Stimulated activated CD8-positive, alpha-beta memory T cell treated with anti-CD3 and anti-CD28 coated beads, Interleukin-4, amount 100 ng/mL, for 1 hour (primary cell): Measurements from ENCODE around the gene M1AP.
"Not testable (repeated sequence)": the region's sequence is repeated elsewhere in the genome, so short reads cannot be mapped to it uniquely, and the experiment has no call there.

Experiments
- DNase-seq, 2 donors: peaks; one replicate each; pipeline ENCODE4 v3.0.0-alpha.2; 2020; ENCODE audit warnings: low read depth in 2 of 2, low spot score in 1 of 2

Gene M1AP

DNA sequence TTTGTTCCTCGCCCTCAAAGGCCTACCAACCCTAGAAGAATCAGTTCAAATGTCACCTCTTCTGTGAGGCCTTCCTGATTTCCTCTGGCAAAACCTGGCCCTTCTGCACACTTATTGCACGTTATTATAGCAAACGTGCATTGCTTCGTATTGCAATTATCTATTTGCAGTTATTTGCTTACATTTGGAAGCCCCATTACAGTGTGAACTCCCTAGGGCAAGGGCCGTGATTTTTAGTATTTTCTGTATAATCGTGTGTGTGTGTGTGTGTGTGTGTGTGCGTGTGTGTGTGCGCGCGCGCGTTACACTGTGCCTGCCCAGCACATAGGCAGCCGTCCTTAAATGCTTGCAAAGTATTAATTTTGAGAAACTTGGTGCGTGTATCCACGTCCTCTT, 5.5 kb upstream of the M1AP start:
- no peak for DNase-seq

- DNase-seq = no peak
Measured at GRCh38 chr2:74646834-74647482, 1.2 kb downstream of the M1AP start.

DNA sequence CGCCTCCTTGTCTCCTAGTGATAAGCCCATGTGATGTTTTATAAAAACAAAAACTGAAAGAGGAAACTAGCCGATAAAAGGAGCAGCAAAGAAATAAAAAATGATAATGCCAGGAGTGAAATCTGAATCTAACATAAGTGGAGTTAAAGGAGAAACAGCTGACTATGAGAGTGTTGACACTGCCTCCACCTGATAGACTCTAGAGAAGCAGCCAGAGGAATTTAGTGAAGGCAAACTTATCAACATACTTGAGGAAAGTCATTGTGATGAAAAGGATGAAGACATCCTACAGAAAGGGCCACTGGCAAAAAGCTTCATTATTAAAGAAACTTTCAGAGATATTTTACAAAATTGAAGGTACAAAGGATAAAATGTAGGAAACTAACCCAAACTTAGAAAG, 1.9 kb downstream of the M1AP start:
- DNase-seq = no peak

GRCh38 chr2:74645344-74645743, 2.8 kb downstream of the M1AP start:
- DNase-seq = no peak

DNA sequence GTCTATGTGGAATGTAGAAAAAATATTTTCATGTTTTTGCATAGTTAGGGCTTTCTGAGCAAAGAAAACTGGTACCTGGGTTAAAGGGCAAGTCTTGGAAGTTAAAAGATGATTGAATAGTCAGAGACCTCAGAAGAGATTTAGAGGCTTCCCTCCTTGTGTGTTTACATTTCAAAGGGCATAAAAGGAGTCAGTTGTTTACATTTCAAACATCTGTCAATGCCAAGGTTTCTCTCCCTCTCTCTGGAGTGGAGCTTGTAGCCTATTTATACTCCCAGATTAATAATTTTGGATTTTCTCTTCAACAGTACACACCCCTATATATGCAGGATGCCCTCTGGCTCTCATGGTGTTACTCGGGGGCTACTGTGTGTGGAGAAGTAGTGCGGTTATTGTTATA, 8.6 kb downstream of the M1AP start:
- DNase-seq = no peak

GRCh38 chr2:74632939-74633312, 15.2 kb downstream of the M1AP start:
- DNase-seq = no peak

DNA sequence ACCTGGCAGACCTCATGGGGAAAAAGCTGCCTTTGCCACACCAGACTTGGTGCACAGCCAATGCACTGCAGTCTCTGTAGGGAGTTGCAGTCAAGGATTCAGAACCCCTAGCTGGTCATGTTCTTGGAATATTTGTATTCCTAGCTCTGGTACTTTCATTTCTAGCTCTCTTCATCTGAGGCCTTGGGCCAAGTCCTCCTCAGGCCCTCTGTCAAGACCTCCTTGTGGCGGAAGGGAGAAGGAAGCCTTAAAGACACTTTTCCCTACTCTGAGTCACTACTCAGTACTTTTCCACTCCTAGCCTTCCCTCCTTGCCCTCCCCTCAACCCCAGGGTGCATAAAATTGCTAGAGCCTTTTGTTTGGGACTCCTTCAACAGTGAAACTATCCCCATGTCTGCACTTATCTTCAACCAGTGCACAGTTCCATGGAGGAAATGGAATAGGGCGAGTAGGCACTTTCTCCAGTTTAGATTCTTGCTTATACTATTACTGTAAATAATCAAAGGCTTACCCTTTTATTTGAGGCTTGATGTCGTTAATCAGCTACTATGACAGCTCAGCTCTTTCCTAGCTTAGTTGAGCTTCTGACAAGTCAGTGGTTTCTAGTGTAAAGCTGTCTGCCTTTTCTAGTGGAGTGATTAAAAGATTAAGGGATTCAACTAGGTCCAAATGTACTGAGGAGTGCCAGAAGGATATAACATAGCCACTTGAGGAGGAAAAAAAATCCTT, 15.8 kb downstream of the M1AP start:
- DNase-seq = no peak

DNA sequence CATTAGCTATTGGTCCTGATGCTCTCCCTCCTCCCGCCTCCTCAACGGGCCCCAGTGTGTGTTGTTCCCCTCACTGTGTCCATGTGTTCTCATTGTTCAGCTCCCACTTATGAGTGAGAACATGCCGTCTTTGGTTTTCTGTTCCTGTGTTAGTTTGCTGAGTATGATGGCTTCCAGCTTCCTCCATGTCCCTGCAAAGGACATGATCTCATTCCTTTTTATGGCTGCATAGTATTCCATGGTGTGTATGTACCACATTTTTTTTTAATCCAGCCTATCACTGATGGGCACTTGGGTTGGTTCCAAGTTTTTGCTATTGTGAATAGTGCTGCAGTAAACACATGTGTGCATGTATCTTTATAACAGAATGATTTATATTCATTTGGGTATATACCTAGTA, 17.7 kb downstream of the M1AP start:
- DNase-seq = not testable (repeated sequence)

GRCh38 chr2:74628538-74629105, 19.5 kb downstream of the M1AP start:
- DNase-seq = no peak

- DNase-seq = no peak
Measured at GRCh38 chr2:74625658-74626425, 22.3 kb downstream of the M1AP start.

DNA sequence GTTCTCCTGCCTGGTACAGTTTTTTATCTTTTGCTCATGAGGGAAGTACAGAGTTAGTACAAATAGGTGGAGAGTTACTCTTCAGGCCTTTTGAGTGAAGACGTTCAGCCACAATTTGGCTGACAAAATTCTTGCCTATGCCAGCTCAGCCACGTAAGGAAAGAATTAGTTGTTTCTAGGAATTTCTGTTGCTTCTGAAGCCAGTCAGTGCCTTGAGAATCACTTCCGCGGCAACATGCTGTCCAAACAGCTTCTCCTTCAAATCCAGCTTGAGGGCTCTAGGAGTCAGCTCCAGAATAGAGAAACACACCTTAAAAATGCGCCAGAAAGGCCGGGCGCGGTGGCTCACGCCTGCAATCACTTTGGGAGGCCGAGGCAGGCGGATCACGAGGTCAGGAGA, 27.5 kb downstream of the M1AP start:
- DNase-seq = no peak

- no peak for DNase-seq
Measured at GRCh38 chr2:74619651-74620297, 28.4 kb downstream of the M1AP start.

DNA sequence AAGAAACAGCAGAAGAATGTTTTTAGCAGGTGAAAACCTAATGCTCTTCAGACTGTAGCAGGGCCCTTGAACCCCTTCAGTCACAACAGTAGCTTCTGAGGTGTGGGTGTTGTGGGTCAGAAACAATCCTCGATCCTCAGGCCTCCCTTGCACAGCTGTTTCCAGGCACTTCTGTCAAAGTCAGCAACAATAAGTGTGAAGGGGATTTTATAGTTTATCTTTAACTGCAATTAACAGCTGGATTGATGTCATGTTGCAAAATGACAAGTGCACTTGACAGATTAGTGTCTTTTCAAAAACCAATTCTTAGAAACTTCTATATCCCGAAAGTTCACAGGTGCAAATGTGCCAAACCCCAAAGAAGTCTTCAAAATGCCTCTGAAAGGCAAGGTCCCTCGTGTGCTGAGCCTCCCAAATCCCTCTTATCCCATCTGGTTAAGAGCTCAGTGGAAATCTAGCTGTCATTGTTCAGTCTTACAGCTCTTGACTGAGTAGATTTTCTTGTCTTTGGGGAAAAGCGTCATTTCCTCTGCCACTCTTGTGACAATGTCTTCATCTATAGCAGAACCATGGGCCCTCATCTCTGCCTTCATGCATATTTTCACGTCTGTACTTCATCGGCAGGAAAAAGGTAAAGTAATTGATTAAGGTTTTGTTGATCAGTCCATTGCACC, 29.6 kb downstream of the M1AP start:
- no peak for DNase-seq

DNA sequence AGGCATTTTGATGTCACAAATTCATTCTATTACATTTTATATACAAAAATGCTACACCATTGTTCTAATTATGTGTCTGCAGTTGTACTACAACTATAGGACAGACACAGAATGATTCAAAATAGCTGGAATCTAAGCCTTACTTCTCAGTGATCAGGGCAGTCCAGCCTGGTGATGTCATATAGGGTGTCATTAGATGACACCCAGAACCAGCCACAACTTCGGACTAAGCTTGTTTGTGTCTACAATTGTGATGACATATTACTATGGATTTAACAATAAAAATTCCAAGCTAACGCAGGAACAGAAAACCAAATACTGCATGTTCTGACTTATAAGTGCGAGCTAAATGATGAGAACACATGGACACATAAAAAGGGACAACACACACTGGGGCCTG, 31.0 kb downstream of the M1AP start:
- no peak for DNase-seq

DNA sequence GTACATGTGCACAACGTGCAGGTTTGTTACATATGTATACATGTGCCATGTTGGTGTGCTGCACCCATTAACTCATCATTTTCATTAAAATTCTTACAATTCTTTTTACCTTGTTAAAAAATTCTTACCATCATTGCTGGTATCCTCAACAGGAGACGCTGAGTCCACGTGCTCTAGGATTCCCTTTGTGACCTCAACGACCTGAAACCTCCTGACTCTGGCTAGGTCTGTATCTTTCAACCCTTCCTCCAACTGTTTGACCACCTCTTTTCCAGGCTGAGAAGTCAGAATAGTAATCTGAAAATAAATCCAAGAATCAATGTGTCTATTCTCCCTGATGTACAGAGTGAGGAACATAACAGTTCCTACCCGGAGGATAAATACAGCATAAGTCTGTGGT, 41.2 kb downstream of the M1AP start:
- DNase-seq = no peak

DNA sequence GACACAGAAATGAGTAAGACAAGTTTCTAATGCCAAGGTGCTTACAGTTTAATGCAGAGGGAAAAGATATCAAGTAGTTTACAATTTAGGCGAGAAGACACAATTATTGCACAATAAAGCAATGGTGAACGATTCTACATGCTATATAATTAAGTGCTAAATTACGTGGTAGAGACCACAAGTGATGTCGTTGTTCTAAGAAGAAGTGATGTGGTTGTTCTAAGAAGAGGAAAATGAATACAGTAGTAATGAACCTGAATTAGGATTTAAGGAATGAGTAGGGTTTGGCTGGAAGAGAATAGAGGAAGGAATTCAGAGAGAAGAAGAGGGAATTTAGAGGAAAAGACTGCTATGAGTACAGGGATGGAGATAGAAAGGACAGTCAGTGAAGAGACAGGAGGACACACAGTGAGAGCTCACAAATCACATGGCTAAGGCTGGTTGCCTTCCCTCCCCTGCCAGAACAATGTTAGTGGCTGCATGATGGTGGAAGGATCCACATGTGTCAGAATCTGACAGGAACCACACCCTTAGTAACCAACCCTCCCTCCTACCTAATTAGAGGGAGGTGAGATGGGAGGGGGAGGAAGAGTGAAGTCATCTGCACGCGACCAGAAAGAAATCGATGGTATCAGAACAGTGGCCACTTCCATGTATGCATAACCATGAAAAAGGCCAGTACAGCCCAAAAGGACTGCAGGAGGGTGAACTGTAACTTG, 44.7 kb downstream of the M1AP start:
- no peak for DNase-seq

DNA sequence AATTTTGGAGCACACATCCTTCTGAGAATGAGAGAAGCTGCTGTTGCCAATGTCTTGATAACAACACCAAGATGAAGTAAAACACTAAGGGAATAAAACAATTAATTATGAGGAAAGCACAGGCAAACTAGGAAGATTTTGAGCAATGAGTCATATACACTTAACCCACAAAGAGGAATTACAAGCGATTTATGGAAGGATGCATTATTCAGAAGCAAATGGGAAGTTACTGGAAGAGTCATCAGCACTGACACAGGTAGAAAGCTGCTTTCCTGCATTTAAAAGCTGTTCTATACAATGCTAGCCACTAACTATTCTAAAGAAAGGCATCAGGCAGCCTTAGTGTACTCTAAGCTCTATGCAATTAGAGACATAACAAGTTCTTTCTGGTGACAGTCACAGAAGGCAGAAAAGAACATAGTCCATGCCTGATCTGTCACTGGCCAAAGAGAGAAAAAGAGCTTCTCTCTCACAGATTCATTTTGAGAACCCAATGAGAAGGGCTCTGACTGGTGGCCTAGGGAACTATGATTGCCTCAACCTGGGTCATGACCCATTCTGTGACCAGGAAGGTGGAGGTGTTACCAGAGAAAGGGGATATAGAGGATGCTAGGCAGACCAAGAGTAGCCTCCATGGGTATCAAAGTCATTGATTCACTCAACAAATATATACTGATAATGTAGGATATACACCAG, 45.4 kb downstream of the M1AP start:
- DNase-seq = no peak

GRCh38 chr2:74599676-74600075, 48.5 kb downstream of the M1AP start:
- no peak for DNase-seq

DNA sequence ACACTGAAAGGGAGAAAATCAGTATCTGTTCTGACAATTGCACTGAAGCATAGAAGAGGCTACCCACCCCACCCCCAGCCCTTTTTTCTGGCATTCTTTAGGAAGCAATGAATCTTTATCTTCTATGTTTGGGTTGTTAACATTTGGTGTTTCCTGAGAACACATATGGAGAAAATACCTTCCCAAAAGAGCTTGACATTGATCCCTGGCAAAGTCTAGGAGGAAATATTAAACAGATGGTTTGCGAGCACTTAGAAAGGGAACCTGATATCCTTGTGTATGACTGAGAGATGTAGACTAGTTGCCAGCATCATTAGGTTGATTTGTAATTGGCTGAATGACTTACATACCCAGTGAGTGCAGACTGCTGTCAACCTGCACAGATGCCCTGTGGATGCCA, 50.7 kb downstream of the M1AP start:
- no peak for DNase-seq

- DNase-seq = no peak
Measured at GRCh38 chr2:74596584-74596983, 51.5 kb downstream of the M1AP start.
